Activated CD4-positive, alpha-beta T cell treated with anti-CD3 and anti-CD28 coated beads for 36 hours (primary cell): ENCODE measurements around the gene IDH3G. TPM values are rescaled to one million over a fixed set of nuclear protein-coding genes. Genes with fewer than 3 reads are reported as not detected.
"Not testable (repeated sequence)": the region's sequence is repeated elsewhere in the genome, so short reads cannot be mapped to it uniquely, and the experiment has no call there.

Experiments
- ATAC-seq: fragments of 200-7000 bp; cut with Tn5 transposase; one replicate; pipeline ENCODE4 v1.10.0; 2021; ENCODE audit warnings: mild to moderate bottlenecking, moderate library complexity
- CTCF ChIA-PET: fragments of 350-600 bp; sonication (Branson Sonifier 250); formaldehyde crosslinking; loops from one replicate; lab custom pipeline; 2021; ENCODE audit warnings: antibody characterized with exemption; lab: Charles Lee
- POLR2A ChIA-PET: fragments of 350-600 bp; sonication (Branson Sonifier 250); formaldehyde crosslinking; loops from one replicate; lab custom pipeline; 2021; ENCODE audit warnings: antibody characterized with exemption, inconsistent platforms; lab: Charles Lee
- DNase-seq: peaks from one replicate; pipeline ENCODE4 v3.0.0-alpha.2; 2020
- H3K27ac Mint-ChIP-seq: one replicate; pipeline ENCODE4 v1.8.0; 2021; ENCODE audit warnings: mixed read lengths
- H3K27me3 Mint-ChIP-seq: one replicate; pipeline ENCODE4 v1.8.0; 2021; ENCODE audit warnings: mixed read lengths
- H3K36me3 Mint-ChIP-seq: one replicate; pipeline ENCODE4 v1.8.0; 2021; ENCODE audit warnings: low read depth, mixed read lengths
- H3K4me1 Mint-ChIP-seq: one replicate; pipeline ENCODE4 v1.8.0; 2021; ENCODE audit warnings: mixed read lengths
- H3K4me3 Mint-ChIP-seq: one replicate; pipeline ENCODE4 v1.8.0; 2021; ENCODE audit warnings: mild to moderate bottlenecking, moderate library complexity, mixed read lengths
- H3K9me3 Mint-ChIP-seq: one replicate; pipeline ENCODE4 v1.8.0; 2021; ENCODE audit warnings: low read depth, mixed read lengths
- intact Hi-C, 2 experiments: fragments of 100-400 bp; cut with DNase I in 1 of 2; cut with micrococcal nuclease in 1 of 2; formaldehyde crosslinking; loops; one replicate each; pipeline versions ENCODE4 v1.14.2 to v1.15.1; 2022 to 2024; cut with DNase I, micrococcal nuclease
- total RNA-seq, 2 experiments: library from RNA; stranded (reverse); gene quantifications; one replicate each; pipeline ENCODE4 v1.2.3, GENCODE V29; 2021

The IDH3G gene
- total RNA-seq, 2 experiments from 2014 or later = 48.8 to 62.4 TPM

DNA sequence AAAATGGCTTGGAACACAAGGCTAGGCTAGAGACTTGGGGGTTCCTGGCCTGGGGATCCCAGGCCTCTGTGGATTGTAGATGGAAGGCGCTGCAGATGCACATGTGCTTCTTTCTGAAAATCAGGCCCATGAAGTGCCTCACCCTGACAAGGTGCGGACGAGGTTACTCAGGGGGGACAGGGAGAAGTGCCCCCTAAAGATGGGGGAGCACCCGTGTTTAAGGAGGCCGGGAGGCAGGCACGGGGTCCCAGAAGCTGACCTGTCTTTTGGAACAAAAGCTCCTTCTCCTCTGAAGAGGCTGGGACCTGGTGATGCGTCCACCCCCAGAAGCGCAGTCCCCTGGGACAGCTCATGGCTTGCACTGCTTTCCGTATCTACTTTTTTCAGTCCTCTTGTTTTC is 33.7 kb upstream of the IDH3G start:
- intact Hi-C loops = no loop called here
- CTCF ChIA-PET = no interaction called here

DNA sequence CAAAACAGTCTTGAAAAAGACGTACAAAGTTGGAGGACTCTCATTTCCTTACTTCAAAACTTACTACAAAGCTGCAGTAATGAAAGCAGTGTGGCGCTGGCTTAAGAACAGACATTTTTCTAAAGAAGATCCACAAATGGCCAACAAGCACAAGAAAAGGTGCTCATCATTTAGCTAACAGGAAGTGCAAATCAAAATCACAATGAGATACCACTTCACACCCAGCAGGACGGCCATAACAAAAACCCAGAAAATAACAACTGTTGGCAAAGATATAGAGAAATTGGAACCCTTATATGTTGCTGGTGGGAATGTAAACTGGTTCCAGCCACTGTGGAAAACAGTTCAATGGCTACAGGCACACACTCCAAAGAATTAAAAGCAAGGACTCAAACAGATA is 32.8 kb upstream of the IDH3G start:
- ChIA-PET POLR2A (no interaction called here), CTCF (no interaction called here)
- no peaks in the 10 kb centered on the region for H3K9me3 Mint-ChIP-seq
- DNase-seq = no peak
- peaks cover 27% of the 10 kb centered on the region for H3K4me1 Mint-ChIP-seq
- H3K4me3 Mint-ChIP-seq = no peak overlapping the region
- no peak overlapping the region for H3K27ac Mint-ChIP-seq
- H3K36me3 Mint-ChIP-seq = no peaks in the 10 kb centered on the region
- no peaks in the 10 kb centered on the region for H3K27me3 Mint-ChIP-seq
- intact Hi-C loops = no loop called here
- ATAC-seq = no peak

More for the DNA sequence above, 33.7 kb upstream of the IDH3G start:
- DNase-seq (no peak), ATAC-seq (no peak)
- Mint-ChIP-seq H3K9me3 (no peaks in the 10 kb centered on the region), H3K27me3 (no peaks in the 10 kb centered on the region), H3K4me1 (peaks cover 19% of the 10 kb centered on the region), H3K4me3 (no peak overlapping the region), H3K27ac (no peak overlapping the region), H3K36me3 (no peaks in the 10 kb centered on the region)
- POLR2A ChIA-PET = interaction anchor here (0.6 kb wide), 1 partner anchor 295 kb away, joined by 7 read pairs; no protein-coding TSS in a partner anchor

DNA sequence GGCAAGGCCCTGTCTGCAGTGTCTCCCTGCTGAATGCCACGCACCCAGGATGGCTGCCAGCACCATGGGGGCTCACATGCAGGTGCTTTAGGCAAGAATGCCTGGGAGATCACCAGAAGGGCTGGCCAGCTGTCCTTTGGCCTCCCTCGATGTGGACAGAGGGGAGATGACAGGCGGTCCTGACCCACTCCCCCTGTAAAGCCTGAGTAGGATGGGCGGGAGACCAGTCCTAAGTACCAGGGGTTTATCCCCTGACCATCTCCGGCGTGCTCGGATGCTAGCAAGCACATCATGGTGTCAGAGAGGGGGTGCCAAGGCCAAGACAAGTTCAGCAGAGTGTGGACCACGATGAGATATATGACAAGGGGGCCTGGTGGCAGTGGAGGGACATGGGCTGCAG is 30.9 kb upstream of the IDH3G start:
- intact Hi-C loops = no loop called here
- no peaks in the 10 kb centered on the region for H3K9me3 Mint-ChIP-seq
- peaks cover 41% of the 10 kb centered on the region for H3K4me1 Mint-ChIP-seq
- H3K36me3 Mint-ChIP-seq = no peaks in the 10 kb centered on the region
- ATAC-seq (no peak), DNase-seq (no peak)
- H3K4me3 Mint-ChIP-seq = no peak overlapping the region
- POLR2A ChIA-PET = no interaction called here
- H3K27ac Mint-ChIP-seq = no peak overlapping the region
- CTCF ChIA-PET = no interaction called here
- no peaks in the 10 kb centered on the region for H3K27me3 Mint-ChIP-seq

DNA sequence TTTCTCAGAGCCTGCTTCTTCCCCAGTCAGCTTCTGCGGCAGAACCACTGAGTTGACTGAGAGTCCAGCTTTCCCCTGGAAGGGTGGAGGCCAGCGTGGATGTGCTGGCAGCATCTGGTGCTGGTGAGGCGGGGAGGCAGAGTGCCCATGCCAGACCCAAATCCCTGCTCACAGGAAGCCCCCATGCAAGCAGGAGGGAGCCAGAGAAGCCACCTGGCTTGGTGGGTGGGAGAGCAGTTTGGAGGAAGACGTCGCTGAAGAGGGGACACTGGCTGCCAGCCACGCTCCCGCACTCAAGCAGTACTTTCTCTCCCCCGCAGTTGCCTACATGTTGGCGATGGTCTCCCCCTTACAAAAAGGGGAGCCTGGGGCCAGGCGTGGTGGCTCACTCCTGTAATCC is 30.2 kb upstream of the IDH3G start:
- Mint-ChIP-seq H3K4me3 (no peak overlapping the region), H3K9me3 (no peaks in the 10 kb centered on the region), H3K4me1 (peaks cover 41% of the 10 kb centered on the region), H3K27me3 (no peaks in the 10 kb centered on the region), H3K27ac (no peak overlapping the region), H3K36me3 (no peaks in the 10 kb centered on the region)
- intact Hi-C loops = loop anchor here in 1 of 2 experiments (5.0 kb wide), 1 partner anchor 78 kb away; the partner anchor contains the start of gene AVPR2
- DNase-seq (no peak), ATAC-seq (no peak)
- CTCF ChIA-PET = no interaction called here
- POLR2A ChIA-PET = no interaction called here

DNA sequence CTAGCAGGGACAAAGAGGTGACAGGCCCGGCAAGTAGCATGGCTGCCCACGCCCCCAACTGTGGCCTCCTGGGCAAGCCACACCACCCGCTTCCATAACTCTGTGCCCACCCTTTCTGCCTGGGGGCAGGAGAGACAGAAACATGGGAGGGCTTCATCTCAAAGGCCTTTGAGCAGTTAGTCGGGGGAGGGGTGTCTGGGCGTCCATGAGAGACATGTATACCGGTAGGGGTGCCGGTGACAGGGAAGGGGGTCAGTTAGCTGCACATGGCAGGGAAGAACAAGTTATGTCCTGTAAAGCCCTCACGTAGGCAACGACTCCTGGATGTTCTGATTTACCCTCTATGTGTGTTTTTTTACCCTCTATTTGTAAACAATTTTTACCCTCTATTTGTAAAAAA is 26.9 kb upstream of the IDH3G start:
- DNase-seq (no peak), ATAC-seq (no peak)
- intact Hi-C loops = loop anchor here in 1 of 2 experiments (5.0 kb wide), 1 partner anchor 81 kb away; the partner anchor contains the start of gene AVPR2
- H3K27ac Mint-ChIP-seq = no peak overlapping the region
- POLR2A ChIA-PET = no interaction called here
- no peaks in the 10 kb centered on the region for H3K27me3 Mint-ChIP-seq
- peaks cover 44% of the 10 kb centered on the region for H3K4me1 Mint-ChIP-seq
- CTCF ChIA-PET = no interaction called here
- no peak overlapping the region for H3K4me3 Mint-ChIP-seq
- H3K9me3 Mint-ChIP-seq = no peaks in the 10 kb centered on the region
- no peaks in the 10 kb centered on the region for H3K36me3 Mint-ChIP-seq

DNA sequence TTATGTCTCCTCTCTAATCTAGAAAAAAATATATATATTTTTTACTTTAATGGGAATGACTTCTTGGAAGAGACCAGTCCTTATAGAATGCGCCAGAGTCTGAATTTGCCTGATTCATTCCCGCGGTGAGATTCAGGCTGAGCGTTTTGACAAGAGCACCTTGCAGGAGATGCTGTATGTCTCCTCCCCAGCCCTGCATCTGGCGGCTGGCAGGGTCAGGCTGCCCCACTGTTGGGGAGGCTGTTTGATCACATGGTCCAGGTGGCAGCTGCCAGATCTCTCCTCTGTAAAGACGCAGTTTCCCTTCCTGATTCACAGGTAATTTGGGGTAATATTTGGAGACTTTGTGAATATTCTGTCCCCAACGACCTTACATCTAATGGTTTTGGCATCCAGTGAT is 26.4 kb upstream of the IDH3G start:
- H3K27me3 Mint-ChIP-seq = no peaks in the 10 kb centered on the region
- peaks cover 44% of the 10 kb centered on the region for H3K4me1 Mint-ChIP-seq
- H3K4me3 Mint-ChIP-seq = no peak overlapping the region
- H3K36me3 Mint-ChIP-seq = no peaks in the 10 kb centered on the region
- DNase-seq = no peak
- POLR2A ChIA-PET = no interaction called here
- no peaks in the 10 kb centered on the region for H3K9me3 Mint-ChIP-seq
- no peak overlapping the region for H3K27ac Mint-ChIP-seq
- no peak for ATAC-seq
- intact Hi-C loops = loop anchor here in 1 of 2 experiments (5.0 kb wide), 1 partner anchor 82 kb away; the partner anchor contains the start of gene AVPR2
- CTCF ChIA-PET = no interaction called here

DNA sequence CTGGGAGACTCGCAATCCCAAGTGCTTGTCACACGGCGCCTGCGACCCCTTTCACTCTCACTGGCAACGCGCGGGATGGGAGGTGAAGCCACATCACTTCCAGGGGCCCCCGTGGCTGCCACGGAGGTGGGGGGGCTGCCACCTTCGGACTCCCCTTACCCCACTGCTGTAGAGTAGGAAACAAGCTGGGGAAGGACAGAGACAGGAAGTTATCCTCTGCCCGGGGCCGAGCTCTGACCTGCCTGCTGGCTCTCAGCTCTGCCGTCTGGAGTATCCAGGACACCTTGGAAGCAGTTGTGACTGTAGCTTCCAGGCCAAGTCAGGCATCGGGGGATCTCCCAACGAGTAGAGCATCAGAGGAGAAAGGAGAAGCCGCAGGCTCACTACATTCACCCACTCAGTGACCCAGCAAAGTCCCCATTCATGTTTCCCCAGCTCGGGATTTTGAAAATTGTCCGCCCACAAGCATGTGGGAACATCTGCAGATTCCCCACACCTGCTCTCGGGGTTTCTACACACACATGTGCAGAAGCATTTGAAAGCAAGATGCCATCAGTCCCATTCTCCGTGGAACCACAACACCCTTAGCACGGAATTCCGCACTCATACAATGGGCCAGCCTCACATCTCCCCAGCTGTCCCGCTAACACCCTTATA is 25.3 kb upstream of the IDH3G start:
- H3K4me3 Mint-ChIP-seq = peak overlapping the region; percentile 52
- ChIA-PET POLR2A (no interaction called here), CTCF (interaction anchor here (1.4 kb wide), 1 partner anchor 9 kb away, joined by 4 read pairs; no protein-coding TSS in a partner anchor)
- no peaks in the 10 kb centered on the region for H3K9me3 Mint-ChIP-seq
- H3K27me3 Mint-ChIP-seq = no peaks in the 10 kb centered on the region
- no peak for ATAC-seq
- H3K27ac Mint-ChIP-seq = no peak overlapping the region
- no peak for DNase-seq
- no peaks in the 10 kb centered on the region for H3K36me3 Mint-ChIP-seq
- H3K4me1 Mint-ChIP-seq = peaks cover 49% of the 10 kb centered on the region
- intact Hi-C loops = loop anchor here in 1 of 2 experiments (1.0 to 5.0 kb wide), 4 partner anchors 11 to 83 kb away; partner anchors contain the start of genes AVPR2, L1CAM and PDZD4

DNA sequence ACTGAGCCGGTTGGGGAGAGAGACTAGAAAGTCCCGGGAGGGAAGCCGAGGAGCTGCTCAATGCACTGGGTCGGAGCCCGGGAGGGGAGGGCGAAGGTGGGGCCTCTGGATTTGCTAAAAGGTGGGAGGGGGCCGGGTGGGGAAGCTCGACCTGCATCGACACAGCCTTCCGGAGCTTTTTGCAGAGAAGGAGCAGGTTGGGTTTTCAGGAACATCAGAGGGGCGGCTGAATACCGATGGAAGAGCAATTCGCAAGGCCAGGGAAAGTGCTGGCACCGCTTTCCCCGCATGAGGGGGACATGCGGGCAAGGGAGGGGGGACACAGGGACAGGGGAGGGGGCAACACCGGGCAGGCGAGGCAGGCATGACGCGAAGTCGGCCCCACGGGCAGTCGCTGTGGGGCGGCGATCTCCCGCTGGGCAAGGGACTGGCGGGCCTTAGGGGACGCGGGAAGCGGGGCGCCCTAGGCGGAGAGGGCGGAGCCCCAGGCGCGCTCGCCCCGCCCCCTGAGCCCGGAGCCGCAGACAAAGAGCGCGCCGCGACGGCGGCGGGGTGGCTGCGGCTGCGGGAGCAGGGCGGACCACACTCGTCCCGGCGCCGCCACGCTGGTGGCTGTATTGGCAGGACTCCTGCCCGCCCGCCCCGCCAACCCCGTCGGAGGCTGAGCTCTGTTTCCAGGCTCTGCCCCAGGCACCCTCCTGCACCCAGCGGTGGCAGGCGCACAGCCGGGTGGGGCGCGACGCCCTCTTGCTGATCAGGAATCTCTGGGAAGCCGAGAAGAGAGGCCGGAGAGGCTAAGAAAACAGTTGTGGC is 24.6 kb upstream of the IDH3G start:
- ATAC-seq (peak; percentile 78), DNase-seq (peak; percentile 71)
- no peak overlapping the region for H3K27ac Mint-ChIP-seq
- CTCF ChIA-PET = interaction anchor here (0.6 to 1.4 kb wide), 3 partner anchors 8 to 24 kb away, joined by 3 to 4 read pairs (median 3); partner anchors contain the start of genes IDH3G and SSR4
- peak overlapping the region; percentile 52 for H3K4me3 Mint-ChIP-seq
- H3K36me3 Mint-ChIP-seq = no peaks in the 10 kb centered on the region
- H3K27me3 Mint-ChIP-seq = no peaks in the 10 kb centered on the region
- intact Hi-C loops = loop anchor here in 1 of 2 experiments (1.0 to 5.0 kb wide), 3 partner anchors 12 to 69 kb away; partner anchors contain the start of genes L1CAM and PDZD4
- no peaks in the 10 kb centered on the region for H3K9me3 Mint-ChIP-seq
- POLR2A ChIA-PET = no interaction called here
- H3K4me1 Mint-ChIP-seq = peaks cover 47% of the 10 kb centered on the region

DNA sequence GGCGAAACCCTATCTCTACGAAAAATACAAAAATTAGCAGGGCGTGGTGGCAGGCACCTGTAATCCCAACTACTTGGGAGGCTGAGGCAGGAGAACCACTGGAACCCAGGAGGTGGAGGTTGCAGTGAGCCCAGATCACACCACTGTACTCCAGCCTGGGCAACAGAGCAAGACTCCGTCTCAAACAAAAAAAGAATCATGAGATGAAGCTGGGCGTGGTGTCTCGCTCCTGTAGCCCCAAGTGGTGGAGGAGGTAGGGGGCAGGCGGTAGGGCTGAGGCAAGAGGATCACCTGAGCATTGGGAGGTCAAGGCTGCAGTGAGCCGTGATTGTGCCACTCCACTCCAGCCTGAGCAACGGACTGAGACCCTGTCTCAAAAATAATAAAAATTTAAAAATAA is 23.9 kb upstream of the IDH3G start:
- H3K4me3 Mint-ChIP-seq, ATAC-seq, H3K27me3 Mint-ChIP-seq, H3K27ac Mint-ChIP-seq, H3K9me3 Mint-ChIP-seq, POLR2A ChIA-PET, DNase-seq, H3K36me3 Mint-ChIP-seq: not testable (repeated sequence)
- H3K4me1 Mint-ChIP-seq = peaks cover 44% of the 10 kb centered on the region
- CTCF ChIA-PET = interaction anchor here (0.7 kb wide), 1 partner anchor 24 kb away, joined by 3 read pairs; the partner anchor contains the start of genes IDH3G and SSR4
- intact Hi-C loops = loop anchor here in 1 of 2 experiments (5.0 kb wide), 2 partner anchors 51 to 69 kb away; partner anchors contain the start of gene L1CAM

DNA sequence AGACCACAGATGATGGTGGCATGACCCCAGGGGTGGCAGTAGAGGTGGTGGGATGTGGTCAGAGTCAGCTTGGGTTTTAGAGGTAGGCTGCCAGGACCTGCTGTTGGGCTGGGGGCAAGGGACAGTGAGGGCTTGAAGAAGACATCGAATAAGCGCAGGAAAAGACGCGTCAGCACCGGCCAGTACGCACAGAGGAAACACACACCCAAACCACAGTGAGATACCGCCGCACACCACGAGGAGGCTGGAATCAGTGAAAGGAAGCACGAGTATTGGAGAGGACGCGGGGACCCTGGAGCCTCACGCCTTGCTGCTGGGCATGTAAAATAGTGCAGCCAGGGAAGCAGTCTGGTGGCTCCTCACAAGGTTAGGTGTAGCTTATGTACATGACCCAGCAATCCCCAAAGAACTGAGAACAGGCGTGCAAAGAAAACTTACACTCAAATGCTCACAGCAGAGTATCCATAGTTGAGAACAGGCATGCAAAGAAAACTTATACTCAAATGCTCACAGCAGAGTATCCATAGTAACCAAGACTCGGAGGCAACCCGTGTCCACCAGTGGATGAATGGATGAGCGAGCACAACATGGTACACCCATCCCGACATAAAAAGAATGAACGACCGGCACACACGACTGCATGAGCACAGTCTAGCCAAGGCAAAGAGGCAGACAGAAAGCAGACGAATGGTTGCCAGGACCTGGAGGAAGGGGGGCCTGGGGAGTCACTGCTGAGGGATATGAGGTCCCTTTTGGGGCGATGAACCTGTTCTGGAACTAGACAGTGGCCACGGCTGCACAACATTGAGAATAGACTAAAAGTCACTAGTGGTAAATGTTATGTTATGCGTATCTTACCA is 22.9 kb upstream of the IDH3G start:
- intact Hi-C loops = loop anchor here in 1 of 2 experiments (5.0 kb wide), 2 partner anchors 50 to 70 kb away; partner anchors contain the start of gene L1CAM
- Mint-ChIP-seq H3K9me3 (no peaks in the 10 kb centered on the region), H3K4me1 (peaks cover 37% of the 10 kb centered on the region), H3K27me3 (no peaks in the 10 kb centered on the region), H3K4me3 (no peak overlapping the region), H3K36me3 (no peaks in the 10 kb centered on the region), H3K27ac (no peak overlapping the region)
- POLR2A ChIA-PET = no interaction called here
- DNase-seq (peak; percentile 68), ATAC-seq (peak; percentile 61)
- CTCF ChIA-PET = interaction anchor here (0.7 kb wide), 1 partner anchor 50 kb away, joined by 3 read pairs; no protein-coding TSS in a partner anchor
